AG09319 (cell line): ENCODE measurements around the gene PDZD8.

Source experiments
- DNase-seq: peaks from one replicate; pipeline ENCODE4 v3.0.0-alpha.2; 2010; ENCODE audit warnings: low read depth; ENCODE audit errors: extremely low read depth
- CTCF ChIP-seq: IDR thresholded peaks from 2 replicates; pipeline ENCODE4 v1.5.1; 2011; ENCODE audit warnings: low read depth, mild to moderate bottlenecking, inconsistent platforms, low read length, moderate library complexity

The PDZD8 gene

GRCh38 chr10:117259279-117259678, 116.0 kb downstream of the PDZD8 start:
- no peak for TF ChIP-seq CTCF
- no peak for DNase-seq

- no peak for DNase-seq
- TF ChIP-seq CTCF: no peak
Observed at GRCh38 chr10:117257721-117258120, 117.5 kb downstream of the PDZD8 start.

- no peak for TF ChIP-seq CTCF
- DNase-seq: no peak
Observed at GRCh38 chr10:117256910-117257309, 118.3 kb downstream of the PDZD8 start.

GRCh38 chr10:117255835-117256460, 119.3 kb downstream of the PDZD8 start:
- no peak for DNase-seq
- TF ChIP-seq CTCF: no peak

- no peak for DNase-seq
- no peak for TF ChIP-seq CTCF
Observed at GRCh38 chr10:117254774-117255735, 120.2 kb downstream of the PDZD8 start.

- TF ChIP-seq CTCF: no peak
- no peak for DNase-seq
Observed at GRCh38 chr10:117254338-117254737, 120.9 kb downstream of the PDZD8 start.

- TF ChIP-seq CTCF: no peak
- no peak for DNase-seq
Observed at GRCh38 chr10:117253908-117254307, 121.3 kb downstream of the PDZD8 start.
